Ectodermal cell (in vitro differentiated cells): ENCODE measurements around the gene PABPC3.

Experiments used
- H3K27ac ChIP-seq: 2 replicates; pipeline ENCODE4 v1.7.0; 2013; ENCODE audit warnings: mild to moderate bottlenecking, low read depth, low read length; ENCODE audit not compliant: insufficient read depth, poor library complexity, severe bottlenecking
- H3K27me3 ChIP-seq: 2 replicates; pipeline ENCODE4 v1.7.0; 2013; ENCODE audit warnings: mild to moderate bottlenecking, low read length; ENCODE audit not compliant: insufficient read depth, control insufficient read depth, poor library complexity, severe bottlenecking
- H3K36me3 ChIP-seq: one replicate; pipeline ENCODE4 v1.7.0; 2013; ENCODE audit warnings: low read length; ENCODE audit not compliant: control insufficient read depth, insufficient read depth
- H3K4me1 ChIP-seq: one replicate; pipeline ENCODE4 v1.7.0; 2013; ENCODE audit warnings: low read length; ENCODE audit not compliant: control insufficient read depth, insufficient read depth
- H3K4me3 ChIP-seq: 2 replicates; pipeline ENCODE4 v1.7.0; 2013; ENCODE audit warnings: low read depth, low read length, control low read depth; ENCODE audit not compliant: insufficient read depth
- H3K9me3 ChIP-seq: 2 replicates; pipeline ENCODE4 v1.7.0; 2013; ENCODE audit warnings: mild to moderate bottlenecking, low read length, moderate library complexity; ENCODE audit not compliant: control insufficient read depth
- WGBS, 2 experiments: methylation state at CpG; one replicate each; pipeline ENCODE4 v1.1.7; 2013; ENCODE audit warnings: missing lambda C conversion rate in 2 of 2; 5-methylcytosine and 5-hydroxymethylcytosine counted together

The PABPC3 gene

GRCh38 chr13:25068810-25069209, 27.1 kb upstream of the PABPC3 start:
- Histone ChIP-seq H3K36me3 (no peaks in the 10 kb centered on the region), H3K9me3 (no peaks in the 10 kb centered on the region), H3K4me1 (no peaks in the 10 kb centered on the region), H3K4me3 (no peak overlapping the region), H3K27me3 (no peaks in the 10 kb centered on the region), H3K27ac (no peak overlapping the region)
- 94 to 95% methylated on average over 26 of the region's 26 CpGs for WGBS, 2 experiments

DNA sequence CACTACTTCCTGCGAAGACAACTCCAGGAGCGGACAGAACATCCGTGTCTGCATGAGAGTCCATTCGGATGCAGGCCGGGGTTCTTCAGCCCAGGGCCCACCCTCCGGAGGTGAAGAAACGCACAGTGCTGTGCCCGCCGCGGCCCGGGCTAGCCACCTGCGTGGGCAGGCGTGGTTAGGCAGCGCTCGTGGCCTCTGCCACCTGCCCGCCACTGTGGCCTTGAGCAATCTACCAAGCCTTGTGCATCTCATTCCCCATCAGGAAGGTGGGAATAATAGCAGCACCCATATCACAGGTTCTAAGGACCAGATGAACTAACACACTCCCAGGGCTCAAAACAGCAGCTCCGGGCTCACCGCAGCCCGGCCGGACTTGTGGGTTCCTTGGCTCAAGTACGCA, 26.7 kb upstream of the PABPC3 start:
- no peaks in the 10 kb centered on the region for H3K36me3 ChIP-seq
- no peaks in the 10 kb centered on the region for H3K27me3 ChIP-seq
- no peak overlapping the region for H3K4me3 ChIP-seq
- 96% methylated on average over 21 of the region's 21 CpGs for WGBS, 2 experiments
- no peak overlapping the region for H3K27ac ChIP-seq
- H3K9me3 ChIP-seq: no peaks in the 10 kb centered on the region
- H3K4me1 ChIP-seq: no peaks in the 10 kb centered on the region

DNA sequence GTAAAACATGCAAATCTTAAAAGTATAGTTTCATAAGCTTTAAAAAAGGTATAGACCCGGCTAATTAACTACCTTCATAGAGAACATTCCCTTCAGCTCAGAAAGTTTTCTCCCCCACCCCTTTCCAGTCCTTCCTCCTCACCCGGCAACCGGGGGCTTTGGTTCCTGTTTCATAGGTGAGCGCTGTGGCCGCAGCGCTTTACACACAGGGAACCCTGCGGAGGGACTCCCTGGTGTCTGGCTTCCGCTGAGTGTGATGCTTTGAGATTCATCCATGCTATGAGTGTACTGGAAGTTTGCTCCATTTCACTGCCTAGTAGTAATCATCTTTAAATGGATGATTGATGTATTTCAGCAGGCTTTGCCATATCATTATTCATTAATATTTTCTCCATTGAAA, 26.0 kb upstream of the PABPC3 start:
- Histone ChIP-seq H3K36me3 (no peaks in the 10 kb centered on the region), H3K27ac (no peak overlapping the region), H3K9me3 (no peaks in the 10 kb centered on the region), H3K4me1 (no peaks in the 10 kb centered on the region), H3K4me3 (no peak overlapping the region), H3K27me3 (no peaks in the 10 kb centered on the region)
- WGBS, 2 experiments: 56 to 61% methylated on average over 8 of the region's 8 CpGs

- Histone ChIP-seq H3K9me3 (no peaks in the 10 kb centered on the region), H3K27me3 (no peaks in the 10 kb centered on the region), H3K36me3 (no peaks in the 10 kb centered on the region), H3K4me1 (no peaks in the 10 kb centered on the region), H3K4me3 (no peak overlapping the region), H3K27ac (no peak overlapping the region)
- 98 to 100% methylated on average over 2 of the region's 2 CpGs for WGBS, 2 experiments
These were observed 15.2 kb upstream of the PABPC3 start for GRCh38 chr13:25080773-25081172.

GRCh38 chr13:25084096-25084495, 11.8 kb upstream of the PABPC3 start:
- Histone ChIP-seq H3K27me3 (no peaks in the 10 kb centered on the region), H3K36me3 (no peaks in the 10 kb centered on the region), H3K4me3 (no peak overlapping the region), H3K27ac (no peak overlapping the region), H3K9me3 (no peaks in the 10 kb centered on the region), H3K4me1 (no peaks in the 10 kb centered on the region)
- 88 to 93% methylated on average over 1 of the region's 1 CpG for WGBS, 2 experiments

DNA sequence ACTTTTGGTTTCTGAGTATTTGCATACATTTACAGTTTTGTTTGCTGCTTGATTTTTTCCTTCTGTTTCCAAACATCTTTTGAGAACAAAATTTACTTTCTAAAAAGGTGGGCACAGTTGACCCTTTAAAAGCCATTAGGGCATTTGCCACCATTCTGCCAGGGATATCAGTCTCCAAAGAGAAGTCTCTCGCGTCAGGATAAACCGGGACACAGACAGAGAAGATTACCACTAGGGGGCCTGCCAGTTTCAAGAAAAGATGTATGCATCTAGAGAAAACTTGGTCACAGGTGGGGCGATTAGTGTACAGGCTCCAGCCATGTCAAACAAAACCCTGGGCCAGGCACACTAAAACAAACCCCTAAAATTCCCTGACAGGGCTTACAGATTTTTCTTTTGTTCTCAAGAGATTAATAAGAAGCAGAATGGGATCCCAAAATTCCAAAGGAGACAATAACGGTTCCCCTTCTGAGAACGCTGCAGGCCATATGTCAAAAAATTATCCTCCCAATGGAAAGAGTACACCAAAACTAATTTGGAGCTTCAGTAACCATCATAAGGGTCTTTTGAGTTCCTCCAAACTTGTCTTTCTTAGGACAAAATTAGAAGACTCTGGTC, 10.7 kb upstream of the PABPC3 start:
- Histone ChIP-seq H3K27me3 (no peaks in the 10 kb centered on the region), H3K4me3 (no peak overlapping the region), H3K36me3 (no peaks in the 10 kb centered on the region), H3K4me1 (no peaks in the 10 kb centered on the region), H3K27ac (no peak overlapping the region), H3K9me3 (no peaks in the 10 kb centered on the region)
- 48 to 52% methylated on average over 6 of the region's 6 CpGs for WGBS, 2 experiments

GRCh38 chr13:25088562-25089221, 7.2 kb upstream of the PABPC3 start:
- H3K4me3 ChIP-seq: no peak overlapping the region
- no peaks in the 10 kb centered on the region for H3K9me3 ChIP-seq

DNA sequence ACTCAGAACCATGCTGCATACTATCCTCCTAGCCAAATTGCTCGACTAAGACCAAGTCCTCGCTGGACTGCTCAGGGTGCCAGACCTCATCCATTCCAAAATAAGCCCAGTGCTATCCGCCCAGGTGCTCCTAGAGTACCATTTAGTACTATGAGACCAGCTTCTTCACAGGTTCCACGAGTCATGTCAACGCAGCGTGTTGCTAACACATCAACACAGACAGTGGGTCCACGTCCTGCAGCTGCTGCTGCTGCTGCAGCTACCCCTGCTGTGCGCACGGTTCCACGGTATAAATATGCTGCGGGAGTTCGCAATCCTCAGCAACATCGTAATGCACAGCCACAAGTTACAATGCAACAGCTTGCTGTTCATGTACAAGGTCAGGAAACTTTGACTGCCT, 1.5 kb downstream of the PABPC3 start:
- no peaks in the 10 kb centered on the region for H3K4me1 ChIP-seq
- no peak overlapping the region for H3K4me3 ChIP-seq
- H3K27ac ChIP-seq: no peak overlapping the region
- H3K27me3 ChIP-seq: no peaks in the 10 kb centered on the region
- 87 to 93% methylated on average over 13 of the region's 13 CpGs for WGBS, 2 experiments
- H3K9me3 ChIP-seq: no peaks in the 10 kb centered on the region
- H3K36me3 ChIP-seq: no peaks in the 10 kb centered on the region

More at GRCh38 chr13:25088562-25089221, 7.2 kb upstream of the PABPC3 start:
- 90 to 92% methylated on average over 10 of the region's 10 CpGs for WGBS, 2 experiments
- Histone ChIP-seq H3K4me1 (no peaks in the 10 kb centered on the region), H3K36me3 (no peaks in the 10 kb centered on the region), H3K27me3 (no peaks in the 10 kb centered on the region), H3K27ac (no peak overlapping the region)

- WGBS, 2 experiments: 90% methylated on average over 2 of the region's 2 CpGs; no CpG with 5 or more reads in 1 of the 2 experiments
- Histone ChIP-seq H3K9me3 (no peaks in the 10 kb centered on the region), H3K36me3 (no peaks in the 10 kb centered on the region), H3K27ac (no peak overlapping the region), H3K4me3 (no peak overlapping the region), H3K4me1 (no peaks in the 10 kb centered on the region), H3K27me3 (no peaks in the 10 kb centered on the region)
These were observed 7.8 kb downstream of the PABPC3 start for GRCh38 chr13:25103711-25104110.

DNA sequence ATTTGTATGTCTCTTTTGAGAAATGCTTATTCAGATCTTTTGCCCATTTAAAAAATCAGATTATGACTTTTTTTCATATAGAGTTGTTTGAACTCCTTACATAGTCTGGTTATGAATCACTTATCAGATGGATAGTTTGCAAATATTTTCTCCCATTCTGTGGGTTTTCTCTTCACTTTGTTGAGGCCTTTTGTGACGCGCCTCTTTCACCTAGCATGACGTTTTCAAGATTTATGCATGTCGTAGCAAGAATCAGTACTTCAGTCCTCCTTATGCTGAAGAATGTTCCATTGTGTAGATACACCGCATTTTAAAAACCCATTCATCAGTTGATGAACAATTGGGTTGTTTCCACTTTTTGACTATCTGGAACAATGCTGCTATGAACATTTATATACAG, 13.4 kb downstream of the PABPC3 start:
- no peaks in the 10 kb centered on the region for H3K4me1 ChIP-seq
- H3K27ac ChIP-seq: no peak overlapping the region
- WGBS, 2 experiments: 94 to 95% methylated on average over 5 of the region's 5 CpGs
- no peak overlapping the region for H3K4me3 ChIP-seq
- no peaks in the 10 kb centered on the region for H3K27me3 ChIP-seq
- H3K9me3 ChIP-seq: no peaks in the 10 kb centered on the region
- no peaks in the 10 kb centered on the region for H3K36me3 ChIP-seq
